ENCODE measurements around the gene ANO4. TPM values are rescaled to one million over a fixed set of nuclear protein-coding genes. Genes with fewer than 3 reads are reported as not detected.
"Not testable (repeated sequence)": the region's sequence is repeated elsewhere in the genome, so short reads cannot be mapped to it uniquely, and the experiment has no call there.

ANO4 gene
- total RNA-seq, 2 experiments from 2014 or later: not detected

- no peak for TF ChIP-seq CTCF (IDR thresholded peaks at IDR 0.05)
- no peak overlapping the region for H3K27ac Mint-ChIP-seq
Measured at GRCh38 chr12:101051151-101051550, 256.6 kb downstream of the ANO4 start.

GRCh38 chr12:101051901-101052550 is 257.4 kb downstream of the ANO4 start:
- CTCF ChIA-PET: no interaction called here
- Mint-ChIP-seq H3K4me3 (no peak overlapping the region), H3K27me3 (no peaks in the 10 kb centered on the region), H3K27ac (no peak overlapping the region), H3K4me1 (ENCODE audit: low read depth) (no peaks in the 10 kb centered on the region), H3K9me3 (no peaks in the 10 kb centered on the region), H3K36me3 (ENCODE audit: low read depth) (no peaks in the 10 kb centered on the region)
- no peak for TF ChIP-seq CTCF (IDR thresholded peaks at IDR 0.05)
- ATAC-seq (no peak), DNase-seq (no peak)
- intact Hi-C loops (cut with micrococcal nuclease): no loop called here
- POLR2A ChIA-PET: no interaction called here

More at GRCh38 chr12:101051151-101051550, 256.6 kb downstream of the ANO4 start:
- no peaks in the 10 kb centered on the region for H3K4me1 Mint-ChIP-seq (ENCODE audit: low read depth)
- H3K4me3 Mint-ChIP-seq: no peak overlapping the region
- ChIA-PET CTCF (no interaction called here), POLR2A (no interaction called here)
- intact Hi-C loops (cut with micrococcal nuclease): no loop called here
- ATAC-seq (no peak), DNase-seq (no peak)
- H3K36me3 Mint-ChIP-seq (ENCODE audit: low read depth): no peaks in the 10 kb centered on the region
- H3K9me3 Mint-ChIP-seq: no peaks in the 10 kb centered on the region
- H3K27me3 Mint-ChIP-seq: no peaks in the 10 kb centered on the region

- intact Hi-C loops (cut with micrococcal nuclease): no loop called here
- no peaks in the 10 kb centered on the region for H3K4me1 Mint-ChIP-seq (ENCODE audit: low read depth)
Measured at GRCh38 chr12:101053203-101053602, 258.6 kb downstream of the ANO4 start.

GRCh38 chr12:101055940-101056339 is 261.4 kb downstream of the ANO4 start:
- ChIA-PET CTCF (no interaction called here), POLR2A (no interaction called here)
- intact Hi-C loops (cut with micrococcal nuclease): no loop called here
- H3K27me3 Mint-ChIP-seq: no peaks in the 10 kb centered on the region
- H3K4me1 Mint-ChIP-seq (ENCODE audit: low read depth): no peaks in the 10 kb centered on the region
- TF ChIP-seq CTCF (IDR thresholded peaks at IDR 0.05): no peak
- DNase-seq (no peak), ATAC-seq (no peak)
- H3K36me3 Mint-ChIP-seq (ENCODE audit: low read depth): no peaks in the 10 kb centered on the region
- H3K4me3 Mint-ChIP-seq: no peak overlapping the region
- H3K9me3 Mint-ChIP-seq: peaks cover 12% of the 10 kb centered on the region
- H3K27ac Mint-ChIP-seq: no peak overlapping the region

More at GRCh38 chr12:101053203-101053602, 258.6 kb downstream of the ANO4 start:
- Mint-ChIP-seq H3K4me3 (no peak overlapping the region), H3K9me3 (peaks cover 3% of the 10 kb centered on the region), H3K27ac (no peak overlapping the region), H3K36me3 (ENCODE audit: low read depth) (no peaks in the 10 kb centered on the region), H3K27me3 (no peaks in the 10 kb centered on the region)
- no peak for TF ChIP-seq CTCF (IDR thresholded peaks at IDR 0.05)
- no peak for ATAC-seq
- ChIA-PET CTCF (no interaction called here), POLR2A (no interaction called here)
- no peak for DNase-seq

- H3K36me3 Mint-ChIP-seq (ENCODE audit: low read depth); H3K27me3 Mint-ChIP-seq; intact Hi-C loops (cut with micrococcal nuclease); H3K4me1 Mint-ChIP-seq (ENCODE audit: low read depth); ATAC-seq; POLR2A ChIA-PET; H3K27ac Mint-ChIP-seq; H3K9me3 Mint-ChIP-seq; H3K4me3 Mint-ChIP-seq; DNase-seq; CTCF ChIA-PET: not testable (repeated sequence)
Measured at GRCh38 chr12:101062508-101062907, 267.9 kb downstream of the ANO4 start.

All from activated CD8-positive, alpha-beta T cell treated with anti-CD3 and anti-CD28 coated beads for 36 hours (primary cell).